Heart right ventricle (tissue), 16 donors: ENCODE measurements around the gene PRKAG2. TPM values are rescaled to one million over a fixed set of nuclear protein-coding genes. Genes with fewer than 3 reads are reported as not detected.

Experiments
- ATAC-seq, 8 donors: fragments of 200-7000 bp; cut with Tn5 transposase; one replicate each; pipeline ENCODE4 v1.9.1; 2020; ENCODE audit warnings: mild to moderate bottlenecking in 8 of 8, moderate library complexity in 8 of 8, moderate number of reproducible peaks in 1 of 8
- DNase-seq, 2 donors: peaks; one replicate each; pipeline ENCODE4 v3.0.0-alpha.2; 2020
- H3K27ac ChIP-seq, 10 donors: fragments of 200-600 bp; sonication (generic) in 2 of 10; one replicate each; pipeline versions ENCODE4 v1.5.0 to v1.8.0; 2020 to 2022; ENCODE audit warnings: mild to moderate bottlenecking in 3 of 10
- H3K27me3 ChIP-seq, 7 donors: fragments of 200-600 bp; one replicate each; pipeline ENCODE4 v1.8.0; 2021 to 2022; ENCODE audit warnings: mild to moderate bottlenecking in 2 of 7
- H3K36me3 ChIP-seq, 9 donors: fragments of 200-600 bp; sonication (generic) in 1 of 9; one replicate each; pipeline versions ENCODE4 v1.5.0 to v1.8.0; 2020 to 2022; ENCODE audit warnings: mild to moderate bottlenecking in 2 of 9
- H3K4me1 ChIP-seq, 9 donors: fragments of 200-600 bp; sonication (generic) in 1 of 9; one replicate each; pipeline versions ENCODE4 v1.5.0 to v1.8.0; 2020 to 2022; ENCODE audit warnings: mild to moderate bottlenecking in 4 of 9
- H3K4me3 ChIP-seq, 10 donors: fragments of 200-600 bp; sonication (generic) in 2 of 10; one replicate each; pipeline versions ENCODE4 v1.5.0 to v1.8.0; 2020 to 2022; ENCODE audit warnings: mild to moderate bottlenecking in 7 of 10, moderate library complexity in 2 of 10
- H3K9me3 ChIP-seq, 11 donors: fragments of 200-600 bp in 10 of 11; sonication (generic) in 2 of 11; one replicate each; pipeline versions ENCODE4 v1.5.0 to v1.8.0; 2013 to 2022; ENCODE audit warnings: mild to moderate bottlenecking in 2 of 11, control low read depth in 1 of 11, moderate library complexity in 1 of 11
- CTCF ChIP-seq, 9 donors: fragments of 200-600 bp; sonication (generic) in 2 of 9; IDR thresholded peaks; one replicate each; pipeline versions ENCODE4 v1.5.0 to v1.8.0; 2021 to 2022; ENCODE audit warnings: antibody characterized with exemption in 9 of 9, mild to moderate bottlenecking in 5 of 9, moderate library complexity in 1 of 9
- WGBS, 2 donors: extraction: QIAGEN DNeasy Blood & Tissue Kit; methylation state at CpG; one replicate each; pipeline ENCODE4 v1.1.7; 2013; ENCODE audit warnings: inconsistent platforms in 1 of 2; 5-methylcytosine and 5-hydroxymethylcytosine counted together
- intact Hi-C, 10 donors: fragments of 100-400 bp; cut with DNase I; formaldehyde crosslinking; loops; one replicate each; pipeline versions ENCODE4 v1.11.1 to v1.14.2; 2022
- polyA plus RNA-seq, 2 donors: library from polyadenylated mRNA; stranded (reverse); fragments of 200-250 nt; gene quantifications; one replicate each; pipeline ENCODE4 v1.2.3, GENCODE V29; 2013
- total RNA-seq, 10 donors: library from RNA; stranded (reverse); fragmentation: NEBNext Ultra II Directional in 3 of 10; extraction: Animal tissue kit (Norgen Biotek cat#: 25700) in 3 of 10; gene quantifications; one replicate each; pipeline versions ENCODE4 v1.2.1 to v1.2.4, GENCODE V29; 2021 to 2023
- donor health status: Arrhythmogenic right ventricular cardiomyopathy.
- donor health status: ischemic (EF 13 %, LVEDD 7.1; RV severe dilation, severe dysfunction).
- donor health status: healthy with polysubstance abuse.
- donor health status: DM: no; HTN: yes; CAD: no.
- donor health status: DM: no; HTN: no; CAD: no.
- donor health status: ischemic (EF 25% LVEDD 6.9; RV normal size, moderate dysfunction).
- donor health status: ischemic (EF 25% LVEDD 5.7; RV mildly dilated, moderate dysfunction).
- donor health status: healthy.
- donor health status: DM: yes; HTN: yes; CAD: no.
- donor health status: Ischemic cardiomyopathy.
- donor health status: ischemic (EF 35%, LVEDD 5.7; RV mildly dilated, moderate dysfunction).
- donor health status: nonischemic (EF 11% LVEDD 7.7; RV severe dilation, severe dysfunction).
- donor health status: DM: yes; HTN: yes; CAD: no.
- donor health status: PGD.
- donor health status: ischemic (EF 29% LVEDD 5.4; RV normal size, mild dysfunction).
- donor health status: nonischemic (EF 23%, LVEDD 6.1; RV moderate dilation, normal function).

PRKAG2 gene
- total and polyA plus RNA-seq, 12 donors: 52.4 to 156 (median 114) TPM

GRCh38 chr7:151626422-151627115 is 250.3 kb downstream of the PRKAG2 start:
- DNase-seq (peak in 1 of 2 donors; percentile 34), ATAC-seq (peak; percentile 49 to 76 (median 64))
- no peaks in the 10 kb centered on the region for H3K27me3 ChIP-seq
- TF ChIP-seq CTCF (IDR thresholded peaks at IDR 0.05): peak in 8 of 9 donors; percentile 30 to 63 (median 50)
- H3K4me1 ChIP-seq: peaks cover 0 to 66% (median 33%) of the 10 kb centered on the region in 9 donors
- H3K36me3 ChIP-seq: peaks cover 0 to 9% (median 0%) of the 10 kb centered on the region in 9 donors
- H3K27ac ChIP-seq: peak overlapping the region in 2 of 10 donors; percentile 3 to 25
- no peak overlapping the region for H3K4me3 ChIP-seq
- no peaks in the 10 kb centered on the region for H3K9me3 ChIP-seq
- intact Hi-C loops: loop anchor here in 7 of 10 donors (5.0 to 10.0 kb wide), 9 partner anchors 76 to 172 kb away; no protein-coding TSS in a partner anchor
- 58 to 74% methylated on average over 11 of the region's 11 CpGs for WGBS, 2 donors

- H3K9me3 ChIP-seq: no peaks in the 10 kb centered on the region
- no peak overlapping the region for H3K27ac ChIP-seq
- no peaks in the 10 kb centered on the region for H3K27me3 ChIP-seq
- peak in 2 of 8 donors; percentile 15 to 16 for ATAC-seq
- peaks cover 0 to 56% (median 26%) of the 10 kb centered on the region in 9 donors for H3K4me1 ChIP-seq
- intact Hi-C loops: loop anchor here in 7 of 10 donors (5.0 to 10.0 kb wide), 9 partner anchors 77 to 171 kb away; no protein-coding TSS in a partner anchor
- TF ChIP-seq CTCF (IDR thresholded peaks at IDR 0.05): no peak
- peaks cover 0 to 18% (median 0%) of the 10 kb centered on the region in 9 donors for H3K36me3 ChIP-seq
- DNase-seq: no peak
- 74 to 75% methylated on average over 9 of the region's 9 CpGs for WGBS, 2 donors
- no peak overlapping the region for H3K4me3 ChIP-seq
These were observed 251.3 kb downstream of the PRKAG2 start for GRCh38 chr7:151625606-151626005.

- 80 to 84% methylated on average over 18 of the region's 18 CpGs for WGBS, 2 donors
- DNase-seq (no peak), ATAC-seq (peak in 1 of 8 donors; percentile 44)
- Histone ChIP-seq H3K36me3 (peaks cover 0 to 24% (median 0%) of the 10 kb centered on the region in 9 donors), H3K9me3 (no peaks in the 10 kb centered on the region), H3K4me3 (no peak overlapping the region), H3K27ac (peak overlapping the region in 4 of 10 donors; percentile 3 to 42 (median 28)), H3K27me3 (no peaks in the 10 kb centered on the region), H3K4me1 (peaks cover 0 to 44% (median 18%) of the 10 kb centered on the region in 9 donors)
- intact Hi-C loops: loop anchor here in 4 of 10 donors (5.0 to 10.0 kb wide), 6 partner anchors 80 to 257 kb away; no protein-coding TSS in a partner anchor
- no peak for TF ChIP-seq CTCF (IDR thresholded peaks at IDR 0.05)
These were observed 252.5 kb downstream of the PRKAG2 start for GRCh38 chr7:151624246-151624928.

- no peak for DNase-seq
- no peak for TF ChIP-seq CTCF (IDR thresholded peaks at IDR 0.05)
- no peak for ATAC-seq
- Histone ChIP-seq H3K9me3 (no peaks in the 10 kb centered on the region), H3K27me3 (no peaks in the 10 kb centered on the region), H3K4me3 (no peak overlapping the region), H3K4me1 (peaks cover 0 to 38% (median 12%) of the 10 kb centered on the region in 9 donors), H3K36me3 (peaks cover 0 to 25% (median 0%) of the 10 kb centered on the region in 9 donors), H3K27ac (peak overlapping the region in 2 of 10 donors; percentile 3 to 42)
- 73 to 80% methylated on average over 6 of the region's 6 CpGs for WGBS, 2 donors
- intact Hi-C loops: loop anchor here in 4 of 10 donors (5.0 to 10.0 kb wide), 6 partner anchors 81 to 256 kb away; no protein-coding TSS in a partner anchor
These were observed 253.1 kb downstream of the PRKAG2 start for GRCh38 chr7:151623766-151624165.
